HCT116 (cell line): Measurements from ENCODE around the gene PSMD3. TPM values are rescaled to one million over a fixed set of nuclear protein-coding genes. Genes with fewer than 3 reads are reported as not detected.

Experiments used
- ATAC-seq: fragments of 200-7000 bp; cut with Tn5 transposase; 2 replicates; pipeline ENCODE4 v1.9.1; 2020; ENCODE audit warnings: mild to moderate bottlenecking, moderate library complexity
- BruUV-seq: library from RNA; stranded (reverse); fragments of 400-500 nt; replicated peaks from 2 replicates; lab custom pipeline; 2021; lab: Mats Ljungman, UMichigan
- CTCF ChIA-PET: fragments of 300-600 bp; sonication (Branson Sonifier 250); formaldehyde crosslinking; loops from one replicate; lab custom pipeline; 2021; ENCODE audit warnings: antibody characterized with exemption; lab: Charles Lee
- POLR2A ChIA-PET: fragments of 300-600, 350-600 bp; sonication (Branson Sonifier 250); formaldehyde crosslinking; loops from one replicate; lab custom pipeline; 2021; ENCODE audit warnings: antibody characterized with exemption; lab: Charles Lee
- RAD21 ChIA-PET, 2 experiments: fragments of 300-600 bp; sonication (Branson Sonifier 250); formaldehyde crosslinking; loops; one replicate each; lab custom pipeline; 2023; ENCODE audit warnings: low total read pairs in 2 of 2; ENCODE audit not compliant: uncharacterized antibody in 2 of 2, unreplicated experiment in 2 of 2, low non-redundant PET in 1 of 2; lab: Charles Lee
- DNase-seq: peaks from one replicate; pipeline ENCODE4 v3.0.0-alpha.2; 2010; ENCODE audit warnings: low read depth, low spot score
- H2AFZ ChIP-seq: fragments of 200-600 bp; shearing (Covaris generic), sonication (generic); 2 replicates; pipeline ENCODE4 v1.6.1; 2017; ENCODE audit warnings: low read depth, mixed run types, mixed read lengths, antibody characterized with exemption, low read length; ENCODE audit not compliant: poor library complexity, severe bottlenecking
- H3K27ac ChIP-seq: 2 replicates; pipeline ENCODE4 v1.5.1; 2012; ENCODE audit warnings: low read depth, low read length
- H3K27me3 ChIP-seq: fragments of 200-600 bp; sonication (generic); 2 replicates; pipeline ENCODE4 v1.6.1; 2016; ENCODE audit warnings: mixed run types, low read length, mixed read lengths; ENCODE audit not compliant: insufficient read depth
- H3K36me3 ChIP-seq, 2 experiments: fragments of 200-500 bp in 1 of 2; fragments of 200-600 bp in 1 of 2; sonication (Bioruptor generic) in 1 of 2; sonication (generic) in 1 of 2; 2 replicates each; pipeline versions ENCODE4 v1.5.1 to v1.6.1; 2014 to 2016; ENCODE audit warnings: low read length in 2 of 2, inconsistent platforms in 1 of 2, mixed read lengths in 1 of 2, mixed run types in 1 of 2; ENCODE audit not compliant: insufficient read depth in 2 of 2, control insufficient read depth in 1 of 2
- H3K4me1 ChIP-seq, 2 experiments: fragments of 200-600 bp in 1 of 2; sonication (generic) in 1 of 2; 2 replicates each; pipeline versions ENCODE4 v1.5.1 to v1.6.1; 2012 to 2017; ENCODE audit warnings: low read length in 2 of 2, inconsistent platforms in 1 of 2, mild to moderate bottlenecking in 1 of 2, mixed read lengths in 1 of 2, mixed run types in 1 of 2, moderate library complexity in 1 of 2; ENCODE audit not compliant: insufficient read depth in 2 of 2, control insufficient read depth in 1 of 2
- H3K4me2 ChIP-seq: fragments of 200-600 bp; sonication (generic); 2 replicates; pipeline ENCODE4 v1.6.1; 2017; ENCODE audit warnings: mixed run types, low read length, mixed read lengths
- H3K4me3 ChIP-seq, 2 experiments: fragments of 200-600 bp in 1 of 2; sonication (generic) in 1 of 2; replicated peaks in 1 of 2; 2 replicates each; pipeline ENCODE4 v1.5.1; 2011 to 2016; ENCODE audit warnings: low read length in 2 of 2, control low read depth in 1 of 2, low read depth in 1 of 2, mild to moderate bottlenecking in 1 of 2, mixed read lengths in 1 of 2, mixed run types in 1 of 2
- H3K79me2 ChIP-seq: fragments of 200-600 bp; sonication (generic); 2 replicates; pipeline ENCODE4 v1.6.1; 2017; ENCODE audit warnings: mild to moderate bottlenecking, mixed run types, low read length, moderate library complexity, mixed read lengths; ENCODE audit not compliant: insufficient read depth
- H3K9ac ChIP-seq: fragments of 200-600 bp; sonication (generic); 2 replicates; pipeline ENCODE4 v1.6.1; 2016; ENCODE audit warnings: low read length, mixed read lengths
- H3K9me2 ChIP-seq: fragments of 200-600 bp; sonication (generic), shearing (Covaris generic); 2 replicates; pipeline ENCODE4 v1.6.1; 2017; ENCODE audit warnings: mixed run types, mild to moderate bottlenecking, moderate library complexity; ENCODE audit not compliant: insufficient read depth
- H3K9me3 ChIP-seq, 2 experiments: fragments of 200-500 bp in 1 of 2; fragments of 200-600 bp in 1 of 2; sonication (Bioruptor generic) in 1 of 2; sonication (generic) in 1 of 2; 2 replicates each; pipeline ENCODE4 v1.6.1; 2014 to 2017; ENCODE audit warnings: low read length in 2 of 2, mixed read lengths in 2 of 2, inconsistent platforms in 1 of 2, low read depth in 1 of 2, mild to moderate bottlenecking in 1 of 2, mixed run types in 1 of 2, moderate library complexity in 1 of 2; ENCODE audit not compliant: control insufficient read depth in 1 of 2, insufficient read depth in 1 of 2
- H4K20me1 ChIP-seq: fragments of 200-600 bp; sonication (generic), shearing (Covaris generic); 2 replicates; pipeline ENCODE4 v1.6.1; 2017; ENCODE audit warnings: mixed run types, mild to moderate bottlenecking, moderate library complexity; ENCODE audit not compliant: insufficient read depth
- POLR2A ChIP-seq: IDR thresholded peaks from 2 replicates; pipeline ENCODE4 v1.7.0; 2011; ENCODE audit warnings: borderline replicate concordance; ENCODE audit not compliant: insufficient read depth, insufficient read length; ENCODE audit errors: extremely low read depth
- SRF ChIP-seq: IDR thresholded peaks from 2 replicates; pipeline ENCODE4 v1.6.1; 2012; ENCODE audit warnings: low read depth
- ZFX ChIP-seq: fragments of 450-650 bp; IDR thresholded peaks from 2 replicates; pipeline ENCODE4 v1.6.1; 2017
- intact Hi-C: fragments of 100-400 bp; cut with micrococcal nuclease; formaldehyde crosslinking; loops from 2 replicates; pipeline ENCODE4 v1.10.0; 2022
- total RNA-seq: library from RNA; stranded (reverse); gene quantifications from one replicate; pipeline ENCODE4 v1.2.1, GENCODE V29; 2021; ENCODE audit not compliant: unreplicated experiment
- TF ChIP-seq, protein P1 (sequence below): IDR thresholded peaks from 2 replicates; pipeline ENCODE4 v1.6.1; 2012; ENCODE audit warnings: low read depth

Gene PSMD3
- total RNA-seq, 1 experiment from 2014 or later = 152 TPM

DNA sequence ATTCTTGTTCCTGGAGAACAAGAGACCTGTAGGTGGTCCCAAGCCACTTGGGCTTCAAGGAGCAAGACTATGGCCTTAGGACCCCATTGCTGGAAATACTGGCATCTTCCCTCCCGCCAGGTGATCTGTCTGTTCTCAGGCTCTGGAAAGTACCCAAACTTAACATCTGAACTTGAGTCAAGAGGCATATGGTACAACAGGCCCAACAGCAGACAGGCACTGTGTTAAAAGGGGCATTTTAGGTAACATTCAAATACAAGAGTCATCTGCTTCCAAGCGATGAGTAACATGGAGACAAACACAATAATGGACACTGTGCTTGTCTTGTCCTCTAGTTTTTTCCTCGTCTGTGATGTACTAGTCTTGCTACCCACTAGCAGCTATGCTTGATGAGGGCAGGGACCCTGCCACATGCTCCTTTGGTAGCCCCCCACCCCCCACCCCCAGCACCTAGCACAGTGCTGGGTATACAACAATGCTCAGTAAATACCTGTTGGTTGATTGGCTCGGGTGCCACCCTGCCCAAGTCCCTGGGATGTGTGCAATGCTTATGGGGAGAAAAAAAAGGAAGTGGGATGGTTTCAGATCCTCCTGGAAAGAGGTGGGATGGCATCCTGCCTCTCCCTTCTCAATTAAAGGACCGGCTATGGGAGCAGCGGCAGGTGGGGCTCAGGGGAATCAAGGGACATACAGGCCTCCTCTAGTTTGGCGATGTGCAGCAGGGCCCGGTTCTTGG is 54.0 kb downstream of the PSMD3 start:
- POLR2A ChIA-PET = interaction anchor here (1.3 kb wide), 1 partner anchor 64 kb away, joined by 3 read pairs; no protein-coding TSS in a partner anchor
- peaks cover 14 to 19% of the 10 kb centered on the region in 2 experiments; a peak in 3 of 4 replicates for H3K36me3 ChIP-seq

More for the DNA sequence above, 54.0 kb downstream of the PSMD3 start:
- no peak for DNase-seq
- Histone ChIP-seq H4K20me1 (no peaks in the 10 kb centered on the region), H3K4me2 (no peak overlapping the region), H3K9ac (no peak overlapping the region), H3K27ac (no peak overlapping the region), H3K4me1 (peaks cover 3 to 8% of the 10 kb centered on the region in 2 experiments; a peak in 3 of 4 replicates), H3K9me2 (no peaks in the 10 kb centered on the region), H3K4me3 (no peak overlapping the region), H2AFZ (no peak overlapping the region)
- CTCF ChIA-PET = interaction anchor here (0.5 to 2.9 kb wide), 15 partner anchors 9 to 260 kb away, joined by 3 to 12 read pairs (median 4); no protein-coding TSS in a partner anchor
- BruUV-seq = no TSS peak
- intact Hi-C loops = no loop called here
- TF ChIP-seq, protein P1, sequence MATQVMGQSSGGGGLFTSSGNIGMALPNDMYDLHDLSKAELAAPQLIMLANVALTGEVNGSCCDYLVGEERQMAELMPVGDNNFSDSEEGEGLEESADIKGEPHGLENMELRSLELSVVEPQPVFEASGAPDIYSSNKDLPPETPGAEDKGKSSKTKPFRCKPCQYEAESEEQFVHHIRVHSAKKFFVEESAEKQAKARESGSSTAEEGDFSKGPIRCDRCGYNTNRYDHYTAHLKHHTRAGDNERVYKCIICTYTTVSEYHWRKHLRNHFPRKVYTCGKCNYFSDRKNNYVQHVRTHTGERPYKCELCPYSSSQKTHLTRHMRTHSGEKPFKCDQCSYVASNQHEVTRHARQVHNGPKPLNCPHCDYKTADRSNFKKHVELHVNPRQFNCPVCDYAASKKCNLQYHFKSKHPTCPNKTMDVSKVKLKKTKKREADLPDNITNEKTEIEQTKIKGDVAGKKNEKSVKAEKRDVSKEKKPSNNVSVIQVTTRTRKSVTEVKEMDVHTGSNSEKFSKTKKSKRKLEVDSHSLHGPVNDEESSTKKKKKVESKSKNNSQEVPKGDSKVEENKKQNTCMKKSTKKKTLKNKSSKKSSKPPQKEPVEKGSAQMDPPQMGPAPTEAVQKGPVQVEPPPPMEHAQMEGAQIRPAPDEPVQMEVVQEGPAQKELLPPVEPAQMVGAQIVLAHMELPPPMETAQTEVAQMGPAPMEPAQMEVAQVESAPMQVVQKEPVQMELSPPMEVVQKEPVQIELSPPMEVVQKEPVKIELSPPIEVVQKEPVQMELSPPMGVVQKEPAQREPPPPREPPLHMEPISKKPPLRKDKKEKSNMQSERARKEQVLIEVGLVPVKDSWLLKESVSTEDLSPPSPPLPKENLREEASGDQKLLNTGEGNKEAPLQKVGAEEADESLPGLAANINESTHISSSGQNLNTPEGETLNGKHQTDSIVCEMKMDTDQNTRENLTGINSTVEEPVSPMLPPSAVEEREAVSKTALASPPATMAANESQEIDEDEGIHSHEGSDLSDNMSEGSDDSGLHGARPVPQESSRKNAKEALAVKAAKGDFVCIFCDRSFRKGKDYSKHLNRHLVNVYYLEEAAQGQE = no peak
- TF ChIP-seq POLR2A = no peak
- TF ChIP-seq SRF = no peak
- no peak for TF ChIP-seq ZFX
- TF ChIP-seq, all 23 proteins: peak for 0
- Histone ChIP-seq H3K79me2 (no peaks in the 10 kb centered on the region), H3K27me3 (no peaks in the 10 kb centered on the region), H3K9me3 (no peaks in the 10 kb centered on the region)
- 0 out of 2 replicates have a peak, but pooled peaks have one; percentile 8 for ATAC-seq
- RAD21 ChIA-PET = interaction anchor here (0.6 to 1.8 kb wide), 5 partner anchors 21 to 78 kb away, joined by 3 to 6 read pairs (median 4); no protein-coding TSS in a partner anchor
